A673 (cell line): ENCODE measurements around the gene ALDOA. TPM values are rescaled to one million over a fixed set of nuclear protein-coding genes. Genes with fewer than 3 reads are reported as not detected.

Experiments
- BruUV-seq: library from RNA; stranded (reverse); fragments of 400-500 nt; replicated peaks from 2 replicates; lab custom pipeline; 2021; lab: Mats Ljungman, UMichigan
- CTCF ChIA-PET: fragments of 300-600 bp; sonication (Branson Sonifier 250); formaldehyde crosslinking; loops from one replicate; lab custom pipeline; 2022; ENCODE audit warnings: antibody characterized with exemption; lab: Charles Lee
- POLR2A ChIA-PET: fragments of 300-600 bp; sonication (Branson Sonifier 250); formaldehyde crosslinking; loops from one replicate; lab custom pipeline; 2022; ENCODE audit warnings: antibody characterized with exemption; ENCODE audit not compliant: low non-redundant PET; lab: Charles Lee
- DNase-seq: peaks from one replicate; pipeline ENCODE4 v3.0.0-alpha.2; 2015; ENCODE audit warnings: low spot score
- H3K27ac ChIP-seq: fragments of 200-600 bp; sonication (generic); 2 replicates; pipeline ENCODE4 v1.5.1; 2016; ENCODE audit warnings: mixed run types, low read depth, mild to moderate bottlenecking, mixed read lengths, antibody characterized with exemption, low read length; ENCODE audit not compliant: poor library complexity, severe bottlenecking
- H3K27me3 ChIP-seq: fragments of 200-600 bp; sonication (generic); replicated peaks from 2 replicates; pipeline ENCODE4 v1.6.1; 2017; ENCODE audit warnings: mixed run types, low read depth, mild to moderate bottlenecking, mixed read lengths, antibody characterized with exemption, low read length; ENCODE audit not compliant: insufficient read depth, poor library complexity
- H3K36me3 ChIP-seq: fragments of 200-600 bp; sonication (generic); 2 replicates; pipeline ENCODE4 v1.6.1; 2016; ENCODE audit warnings: mixed run types, mild to moderate bottlenecking, mixed read lengths, antibody characterized with exemption, low read length; ENCODE audit not compliant: insufficient read depth, poor library complexity, severe bottlenecking
- H3K4me1 ChIP-seq: fragments of 200-600 bp; sonication (generic); 2 replicates; pipeline ENCODE4 v1.6.1; 2017; ENCODE audit warnings: mixed run types, mild to moderate bottlenecking, mixed read lengths, antibody characterized with exemption, low read length; ENCODE audit not compliant: insufficient read depth, poor library complexity, severe bottlenecking
- H3K4me3 ChIP-seq: fragments of 200-600 bp; sonication (generic); 2 replicates; pipeline ENCODE4 v1.5.1; 2016; ENCODE audit warnings: low read depth, mixed run types, mild to moderate bottlenecking, mixed read lengths, low read length; ENCODE audit not compliant: poor library complexity, severe bottlenecking
- H3K9me3 ChIP-seq: fragments of 200-600 bp; sonication (generic); 2 replicates; pipeline ENCODE4 v1.6.1; 2016; ENCODE audit warnings: mixed run types, low read depth, mild to moderate bottlenecking, mixed read lengths, antibody characterized with exemption, low read length; ENCODE audit not compliant: poor library complexity, severe bottlenecking
- EZH2 ChIP-seq: fragments of 200-600 bp; sonication (generic); IDR thresholded peaks from 2 replicates; pipeline ENCODE4 v1.6.1; 2017; ENCODE audit warnings: borderline replicate concordance, low read depth, mild to moderate bottlenecking, mixed read lengths, antibody characterized with exemption, low read length; ENCODE audit not compliant: poor library complexity, severe bottlenecking
- intact Hi-C: fragments of 100-400 bp; cut with micrococcal nuclease; formaldehyde crosslinking; loops from one replicate; pipeline ENCODE4 v1.10.0; 2022; ENCODE audit not compliant: unreplicated experiment
- total RNA-seq: library from RNA; stranded (reverse); gene quantifications from 2 replicates; pipeline ENCODE4 v1.2.3, GENCODE V29; 2021
- TF ChIP-seq, protein P1 (sequence below): fragments of 300-800, 200-600 bp; sonication (generic); conservative IDR thresholded peaks from 2 replicates; pipeline ENCODE4 v1.5.1; 2017; ENCODE audit warnings: low read depth, mild to moderate bottlenecking, antibody characterized with exemption, low read length, moderate library complexity, mixed read lengths

ALDOA gene
- total RNA-seq, 1 experiment from 2014 or later: 1,729 TPM

GRCh38 chr16:30083216-30084055 lies 17.9 kb downstream of the ALDOA start:
- H3K4me1 ChIP-seq: no peaks in the 10 kb centered on the region
- peaks cover 58% of the 10 kb centered on the region for H3K36me3 ChIP-seq
- BruUV-seq: no TSS peak
- H3K27ac ChIP-seq: no peak overlapping the region
- H3K4me3 ChIP-seq: no peak overlapping the region
- intact Hi-C loops: no loop called here
- H3K9me3 ChIP-seq: no peaks in the 10 kb centered on the region
- ChIA-PET POLR2A (no interaction called here), CTCF (no interaction called here)
- no peaks in the 10 kb centered on the region for H3K27me3 ChIP-seq
- no peak for TF ChIP-seq EZH2
- TF ChIP-seq, protein P1, sequence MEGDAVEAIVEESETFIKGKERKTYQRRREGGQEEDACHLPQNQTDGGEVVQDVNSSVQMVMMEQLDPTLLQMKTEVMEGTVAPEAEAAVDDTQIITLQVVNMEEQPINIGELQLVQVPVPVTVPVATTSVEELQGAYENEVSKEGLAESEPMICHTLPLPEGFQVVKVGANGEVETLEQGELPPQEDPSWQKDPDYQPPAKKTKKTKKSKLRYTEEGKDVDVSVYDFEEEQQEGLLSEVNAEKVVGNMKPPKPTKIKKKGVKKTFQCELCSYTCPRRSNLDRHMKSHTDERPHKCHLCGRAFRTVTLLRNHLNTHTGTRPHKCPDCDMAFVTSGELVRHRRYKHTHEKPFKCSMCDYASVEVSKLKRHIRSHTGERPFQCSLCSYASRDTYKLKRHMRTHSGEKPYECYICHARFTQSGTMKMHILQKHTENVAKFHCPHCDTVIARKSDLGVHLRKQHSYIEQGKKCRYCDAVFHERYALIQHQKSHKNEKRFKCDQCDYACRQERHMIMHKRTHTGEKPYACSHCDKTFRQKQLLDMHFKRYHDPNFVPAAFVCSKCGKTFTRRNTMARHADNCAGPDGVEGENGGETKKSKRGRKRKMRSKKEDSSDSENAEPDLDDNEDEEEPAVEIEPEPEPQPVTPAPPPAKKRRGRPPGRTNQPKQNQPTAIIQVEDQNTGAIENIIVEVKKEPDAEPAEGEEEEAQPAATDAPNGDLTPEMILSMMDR: no peak
- no peak for DNase-seq

DNA sequence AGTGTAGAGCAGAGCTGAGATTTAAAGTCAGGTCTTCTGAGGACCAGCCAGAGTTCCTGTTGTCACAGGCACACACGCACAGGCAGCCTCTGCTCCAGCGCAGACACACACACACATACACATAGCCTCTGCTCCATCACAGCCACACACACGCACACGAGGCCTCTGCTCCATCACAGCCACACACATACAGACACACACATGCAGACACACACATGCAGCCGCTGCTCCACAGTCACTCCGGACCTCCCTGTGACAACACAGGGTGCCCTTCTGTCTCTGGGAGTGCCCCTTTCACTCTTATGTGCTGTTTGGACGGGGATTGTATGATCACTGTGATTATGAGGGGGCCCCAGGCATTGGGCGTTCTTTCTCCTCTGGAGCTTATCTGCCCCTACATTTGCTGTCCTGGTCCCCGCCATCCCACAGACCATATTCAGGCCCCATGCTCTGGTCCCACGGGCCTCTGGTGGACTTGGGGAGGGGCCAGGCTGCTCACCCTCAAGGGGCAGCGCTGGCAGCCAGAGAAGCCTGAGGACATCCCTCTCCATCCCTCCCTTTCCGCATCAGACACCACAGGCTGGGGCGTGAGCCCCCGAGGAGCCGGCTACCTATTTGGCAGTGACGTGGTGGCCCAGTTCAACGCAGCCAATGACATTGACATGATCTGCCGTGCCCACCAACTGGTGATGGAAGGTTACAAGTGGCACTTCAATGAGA lies 18.7 kb downstream of the ALDOA start:
- TF ChIP-seq EZH2: no peak
- TF ChIP-seq, protein P1: no peak
- ChIA-PET CTCF (no interaction called here), POLR2A (no interaction called here)
- intact Hi-C loops: no loop called here
- H3K36me3 ChIP-seq: peaks cover 54% of the 10 kb centered on the region
- H3K9me3 ChIP-seq: no peaks in the 10 kb centered on the region
- no peak overlapping the region for H3K4me3 ChIP-seq
- no peaks in the 10 kb centered on the region for H3K27me3 ChIP-seq
- BruUV-seq: no TSS peak
- no peak for DNase-seq
- H3K27ac ChIP-seq: no peak overlapping the region
- H3K4me1 ChIP-seq: no peaks in the 10 kb centered on the region

- intact Hi-C loops: no loop called here
- no peak overlapping the region for H3K27ac ChIP-seq
- POLR2A ChIA-PET: no interaction called here
- no TSS peak for BruUV-seq
- TF ChIP-seq EZH2: no peak
- TF ChIP-seq, protein P1: no peak
- CTCF ChIA-PET: no interaction called here
- H3K27me3 ChIP-seq: no peaks in the 10 kb centered on the region
- no peaks in the 10 kb centered on the region for H3K9me3 ChIP-seq
- DNase-seq: no peak
- H3K4me1 ChIP-seq: no peaks in the 10 kb centered on the region
- no peak overlapping the region for H3K4me3 ChIP-seq
- H3K36me3 ChIP-seq: peaks cover 49% of the 10 kb centered on the region
These were observed 19.2 kb downstream of the ALDOA start for GRCh38 chr16:30084816-30085159.
